Stromal cell of bone marrow (primary cell): ENCODE data around the gene TRAPPC13.
"Not testable (repeated sequence)": the region's sequence is repeated elsewhere in the genome, so short reads cannot be mapped to it uniquely, and the experiment has no call there.

ENCODE experiments used
- DNase-seq: peaks from one replicate; pipeline ENCODE4 v3.0.0-alpha.2; 2012; ENCODE audit warnings: low read depth

The TRAPPC13 gene

GRCh38 chr5:65624571-65625555 is at the start of gene TRAPPC13, which contains the start of gene SHLD3:
TSS of gene TRAPPC13 (plus strand) at chr5:65625027. CDS start at chr5:65625061, 34 bp downstream.
TSS of gene SHLD3 (plus strand) at chr5:65625027. CDS start at chr5:65629588, 4,561 bp downstream.
- DNase-seq: peak; percentile 76

GRCh38 chr5:65577141-65577540 is 47.7 kb upstream of the TRAPPC13 start:
- DNase-seq: no peak

- DNase-seq: no peak
Observed at GRCh38 chr5:65588694-65589093, 36.1 kb upstream of the TRAPPC13 start.

GRCh38 chr5:65601761-65602160 is 23.1 kb upstream of the TRAPPC13 start:
- DNase-seq: not testable (repeated sequence)

- no peak for DNase-seq
Observed at GRCh38 chr5:65611524-65611923, 13.3 kb upstream of the TRAPPC13 start.

- DNase-seq: no peak
Observed at GRCh38 chr5:65612298-65612907, 12.4 kb upstream of the TRAPPC13 start.

- DNase-seq: no peak
Observed at GRCh38 chr5:65620021-65620420, 4.8 kb upstream of the TRAPPC13 start.

- DNase-seq: not testable (repeated sequence)
Observed at GRCh38 chr5:65621961-65622360, 2.9 kb upstream of the TRAPPC13 start.

GRCh38 chr5:65623482-65623881 is 1.3 kb upstream of the TRAPPC13 start:
- no peak for DNase-seq

- DNase-seq: peak; percentile 92
Observed at GRCh38 chr5:65624025-65624570, 729 bp upstream of the TRAPPC13 start, which contains the start of gene TRIM23. TSS of gene TRIM23 (minus strand) at chr5:65624333. CDS start at chr5:65624274, 59 bp downstream.

GRCh38 chr5:65625743-65626142 is 916 bp downstream of the TRAPPC13 start:
- DNase-seq: no peak

GRCh38 chr5:65630981-65631380 is 6.2 kb downstream of the TRAPPC13 start:
- DNase-seq: no peak

GRCh38 chr5:65640240-65640639 is 15.4 kb downstream of the TRAPPC13 start:
- no peak for DNase-seq

GRCh38 chr5:65646938-65647337 is 22.1 kb downstream of the TRAPPC13 start:
- no peak for DNase-seq

- DNase-seq: no peak
Observed at GRCh38 chr5:65647941-65648340, 23.1 kb downstream of the TRAPPC13 start.

GRCh38 chr5:65651144-65651543 is 26.3 kb downstream of the TRAPPC13 start:
- no peak for DNase-seq

GRCh38 chr5:65654713-65655112 is 29.9 kb downstream of the TRAPPC13 start:
- DNase-seq: no peak

- DNase-seq: no peak
Observed at GRCh38 chr5:65663804-65664521, 39.1 kb downstream of the TRAPPC13 start.

- no peak for DNase-seq
Observed at GRCh38 chr5:65668696-65669095, 43.9 kb downstream of the TRAPPC13 start.

- peak; percentile 22 for DNase-seq
Observed at GRCh38 chr5:65672796-65673195, 48.0 kb downstream of the TRAPPC13 start.

- no peak for DNase-seq
Observed at GRCh38 chr5:65674749-65675148, 49.9 kb downstream of the TRAPPC13 start.

GRCh38 chr5:65676056-65676455 is 51.2 kb downstream of the TRAPPC13 start:
- DNase-seq: not testable (repeated sequence)
